NCI-H146 treated with DMSO at 0.1 percent for 48 hours (cell line): Measurements from ENCODE around the gene OLAH.
"Not testable (repeated sequence)": the region's sequence is repeated elsewhere in the genome, so short reads cannot be mapped to it uniquely, and the experiment has no call there.

Experiments
- DNase-seq: peaks from one replicate; lab custom pipeline; 2025; ENCODE audit not compliant: unreplicated experiment; lab: John Stamatoyannopoulos, UW

Gene OLAH

GRCh38 chr10:15043674-15044073, at the start of gene OLAH:
OLAH (plus strand) TSS chr10:15043943; CDS start chr10:15047289, 3,346 bp downstream.
- DNase-seq = no peak

- no peak for DNase-seq
Observed at GRCh38 chr10:14995964-14996565, 47.7 kb upstream of the OLAH start.

GRCh38 chr10:15013530-15013929, 30.2 kb upstream of the OLAH start:
- DNase-seq = not testable (repeated sequence)

- no peak for DNase-seq
Observed at GRCh38 chr10:15015451-15015850, 28.3 kb upstream of the OLAH start.

GRCh38 chr10:15020966-15021365, 22.8 kb upstream of the OLAH start:
- DNase-seq = not testable (repeated sequence)

- DNase-seq = not testable (repeated sequence)
Observed at GRCh38 chr10:15023079-15023478, 20.7 kb upstream of the OLAH start.

GRCh38 chr10:15024017-15025004, 19.4 kb upstream of the OLAH start:
- DNase-seq = not testable (repeated sequence)

GRCh38 chr10:15025040-15025439, 18.7 kb upstream of the OLAH start:
- DNase-seq = not testable (repeated sequence)

GRCh38 chr10:15027741-15028140, 16.0 kb upstream of the OLAH start:
- no peak for DNase-seq

GRCh38 chr10:15035385-15036301, 8.1 kb upstream of the OLAH start:
- DNase-seq = no peak

GRCh38 chr10:15037691-15038090, 6.1 kb upstream of the OLAH start:
- no peak for DNase-seq

GRCh38 chr10:15038416-15038815, 5.3 kb upstream of the OLAH start:
- no peak for DNase-seq

GRCh38 chr10:15045380-15045779, 1.6 kb downstream of the OLAH start:
- DNase-seq = no peak

- no peak for DNase-seq
Observed at GRCh38 chr10:15046626-15047025, 2.9 kb downstream of the OLAH start.

- DNase-seq = no peak
Observed at GRCh38 chr10:15049533-15049932, 5.8 kb downstream of the OLAH start.

- no peak for DNase-seq
Observed at GRCh38 chr10:15052121-15052520, 8.4 kb downstream of the OLAH start.

- no peak for DNase-seq
Observed at GRCh38 chr10:15053061-15053460, 9.3 kb downstream of the OLAH start.

GRCh38 chr10:15058689-15059088, 14.9 kb downstream of the OLAH start:
- no peak for DNase-seq

- no peak for DNase-seq
Observed at GRCh38 chr10:15059914-15060313, 16.2 kb downstream of the OLAH start.

GRCh38 chr10:15060638-15061037, 16.9 kb downstream of the OLAH start:
- DNase-seq = no peak

- DNase-seq = no peak
Observed at GRCh38 chr10:15067154-15067553, 23.4 kb downstream of the OLAH start.
